GM19193 (cell line): ENCODE data around the gene RUVBL2.
"Not testable (repeated sequence)": the region's sequence is repeated elsewhere in the genome, so short reads cannot be mapped to it uniquely, and the experiment has no call there.

ENCODE experiments used
- POLR2A ChIP-seq: IDR thresholded peaks from 4 replicates; pipeline ENCODE4 v1.6.1; 2011; ENCODE audit not compliant: insufficient read depth, insufficient read length; ENCODE audit errors: extremely low read depth

Gene RUVBL2

DNA sequence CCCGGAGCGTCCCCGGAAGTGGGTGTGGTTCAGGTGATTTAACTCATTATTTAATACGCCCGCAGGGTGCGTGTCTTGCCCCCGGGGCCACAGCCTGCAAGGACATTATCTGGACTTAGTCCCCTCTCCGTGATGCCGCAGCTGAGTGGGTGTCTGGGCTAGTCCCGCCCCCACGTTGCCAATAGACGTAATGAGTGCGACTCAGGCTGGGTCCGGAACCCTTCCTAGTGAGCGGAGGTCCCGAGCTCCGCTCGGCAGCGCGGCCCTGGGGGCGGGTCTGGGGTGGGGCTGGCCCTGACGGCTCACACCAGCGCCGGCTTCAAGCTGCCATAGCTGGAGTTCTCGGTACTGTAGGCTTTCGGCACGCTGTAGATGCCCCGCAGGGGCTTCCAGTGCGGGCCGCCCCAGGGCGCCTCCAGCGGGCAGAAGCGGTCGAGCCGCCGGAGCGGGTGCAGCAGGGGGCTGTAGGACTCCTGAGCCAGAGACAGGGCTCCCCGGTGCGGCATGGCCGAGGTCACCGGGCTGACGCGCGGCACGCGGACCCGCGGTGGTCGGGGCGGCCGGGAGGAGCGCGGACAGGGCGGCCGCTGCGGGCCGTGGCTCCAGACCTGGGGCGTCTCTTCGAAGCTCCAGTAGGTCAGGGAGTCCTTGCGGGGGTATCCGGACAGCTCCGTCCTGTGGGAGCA is 24.1 kb downstream of the RUVBL2 start:
- TF ChIP-seq POLR2A = no peak

DNA sequence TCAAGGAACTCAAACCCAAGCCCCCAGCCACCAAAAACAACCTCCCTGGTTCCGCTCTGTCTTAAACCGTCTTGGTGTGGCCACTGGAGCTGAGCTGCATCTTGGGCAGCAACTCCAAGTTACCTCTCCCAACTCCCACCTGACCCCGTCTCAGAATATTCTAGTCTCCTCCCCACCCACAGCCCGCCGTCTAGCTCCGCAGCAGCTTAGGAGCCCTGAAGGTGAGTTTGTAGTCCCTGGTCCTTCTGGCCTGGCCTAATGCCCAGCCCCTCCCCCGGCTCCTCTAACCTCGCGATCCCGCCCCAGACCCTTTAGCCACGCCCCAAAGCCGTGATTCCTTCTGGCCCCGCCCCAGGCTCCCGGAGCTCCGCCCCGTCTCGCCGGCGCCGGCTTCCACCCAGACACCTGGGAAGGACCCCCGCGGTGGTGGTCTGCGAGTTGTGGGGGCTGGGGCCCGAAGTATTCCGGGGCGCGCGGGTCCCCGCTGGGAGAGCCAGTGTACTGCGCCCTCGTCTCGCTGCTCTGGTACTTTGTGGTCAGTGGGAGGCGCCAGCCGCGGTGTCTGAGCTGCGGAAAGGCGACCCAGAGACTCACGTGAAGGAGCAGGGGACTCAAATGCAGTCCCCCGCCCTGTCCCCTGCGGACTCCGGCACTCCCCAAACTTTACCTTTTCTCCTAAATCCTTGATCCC is 25.7 kb downstream of the RUVBL2 start:
- TF ChIP-seq POLR2A = no peak

DNA sequence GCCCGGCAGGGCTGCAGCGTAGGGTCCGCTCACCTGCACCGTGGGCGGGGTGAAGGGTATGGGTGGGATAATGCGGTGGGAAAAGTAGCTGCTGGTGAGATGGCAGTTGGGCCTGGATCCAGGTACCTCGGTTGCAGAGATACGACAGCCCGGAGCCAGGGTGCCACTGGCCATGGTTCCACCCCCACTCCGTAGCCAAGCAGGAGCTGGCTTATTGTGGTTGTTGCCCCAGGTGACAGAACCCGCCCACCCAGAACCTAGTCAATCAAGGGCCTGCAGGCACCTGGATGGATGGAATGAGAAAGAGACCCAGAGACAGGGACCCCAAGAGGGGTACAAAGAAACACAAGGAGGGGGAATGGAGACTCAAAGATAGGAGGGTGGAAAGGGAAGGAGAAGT is 26.7 kb downstream of the RUVBL2 start:
- no peak for TF ChIP-seq POLR2A

DNA sequence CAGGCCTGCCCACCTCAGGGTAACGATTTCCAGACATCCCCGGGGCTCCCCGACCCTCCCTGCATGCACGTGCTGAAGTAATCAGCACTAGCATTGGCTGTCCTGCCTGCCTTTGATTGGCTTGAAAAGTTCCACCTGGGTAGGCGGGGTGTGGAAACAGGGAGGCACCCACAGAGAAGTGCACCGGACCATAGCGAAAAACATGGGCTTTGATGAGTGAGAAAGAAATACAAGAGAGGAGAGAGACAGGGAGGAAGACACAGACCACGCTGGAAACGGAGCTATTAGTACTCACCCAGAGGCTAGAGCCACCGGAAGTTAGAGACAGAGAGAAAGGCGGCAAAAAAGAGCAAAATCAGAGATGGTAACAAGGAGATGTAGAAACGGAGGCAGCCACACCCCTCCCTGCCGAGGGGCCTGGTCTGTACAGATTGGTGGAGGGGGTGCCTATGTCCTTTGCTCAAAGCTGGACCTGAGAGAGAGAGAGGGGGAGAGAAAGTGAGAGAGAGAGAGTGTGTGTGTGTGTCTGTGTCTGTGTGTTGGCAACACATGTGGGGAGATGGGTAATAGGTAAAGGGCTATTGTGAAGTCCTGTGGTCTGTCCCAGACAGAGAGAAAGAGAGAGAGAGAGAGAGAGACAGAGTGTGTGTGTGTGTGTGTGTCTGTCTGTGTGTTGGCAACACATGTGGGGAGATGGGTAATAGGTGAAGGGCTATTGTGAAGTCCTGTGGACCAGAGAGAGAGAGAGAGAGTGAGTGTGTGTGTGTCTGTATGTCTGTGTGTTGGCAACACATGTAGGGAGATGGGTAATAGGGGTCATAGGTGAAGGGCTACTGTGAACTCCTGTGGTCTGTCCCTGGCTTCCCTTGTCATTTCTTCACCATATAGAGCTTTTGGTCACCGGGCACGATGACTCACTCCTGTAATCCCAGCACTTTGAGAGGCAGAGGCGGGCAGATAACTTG is 27.5 kb downstream of the RUVBL2 start:
- TF ChIP-seq POLR2A = no peak

DNA sequence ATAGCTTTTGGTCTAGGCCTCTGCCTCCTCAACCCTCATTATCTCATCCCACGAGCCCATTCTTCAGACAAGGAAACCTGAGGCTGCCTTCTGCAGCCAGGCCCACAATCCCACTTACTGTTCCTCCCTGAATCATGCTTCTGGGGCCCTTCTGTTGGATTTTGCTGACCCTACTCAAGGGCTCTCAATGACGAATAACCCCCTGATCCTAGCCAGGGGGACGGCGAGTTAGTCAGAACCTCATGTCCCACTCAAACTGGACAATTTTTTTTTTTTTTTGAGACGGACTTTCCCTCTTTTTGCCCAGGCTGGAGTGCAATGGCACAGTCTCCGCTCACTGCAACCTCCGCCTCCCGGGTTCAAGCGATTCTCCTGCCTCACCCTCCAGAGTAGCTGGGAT is 28.4 kb downstream of the RUVBL2 start:
- TF ChIP-seq POLR2A = no peak

DNA sequence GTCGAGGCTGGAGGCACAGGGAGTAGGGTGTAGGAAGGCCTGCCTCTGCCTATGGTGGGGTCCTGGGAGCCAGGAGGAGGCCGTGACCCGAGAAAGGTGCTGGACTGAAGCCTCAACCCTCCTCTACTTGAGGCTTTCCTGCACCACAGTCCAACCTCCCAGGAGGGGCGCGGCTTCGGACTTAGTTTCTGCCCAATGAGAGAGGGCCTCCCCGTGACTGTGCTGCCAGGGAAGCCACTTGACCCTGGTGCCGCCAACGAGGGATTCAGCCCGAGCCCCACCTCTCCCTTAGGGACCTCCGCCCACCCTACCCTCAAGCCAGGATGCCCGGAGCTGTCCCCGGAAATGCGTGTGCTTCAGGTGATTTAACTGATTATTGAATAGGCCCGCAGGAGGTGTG is 30.5 kb downstream of the RUVBL2 start, which contains the start of gene CGB3:
Gene CGB3, minus strand, starts transcription at position 101 of the 400 bp plus-strand sequence. CDS start 362 bp downstream, outside the sequence.
- not testable (repeated sequence) for TF ChIP-seq POLR2A

DNA sequence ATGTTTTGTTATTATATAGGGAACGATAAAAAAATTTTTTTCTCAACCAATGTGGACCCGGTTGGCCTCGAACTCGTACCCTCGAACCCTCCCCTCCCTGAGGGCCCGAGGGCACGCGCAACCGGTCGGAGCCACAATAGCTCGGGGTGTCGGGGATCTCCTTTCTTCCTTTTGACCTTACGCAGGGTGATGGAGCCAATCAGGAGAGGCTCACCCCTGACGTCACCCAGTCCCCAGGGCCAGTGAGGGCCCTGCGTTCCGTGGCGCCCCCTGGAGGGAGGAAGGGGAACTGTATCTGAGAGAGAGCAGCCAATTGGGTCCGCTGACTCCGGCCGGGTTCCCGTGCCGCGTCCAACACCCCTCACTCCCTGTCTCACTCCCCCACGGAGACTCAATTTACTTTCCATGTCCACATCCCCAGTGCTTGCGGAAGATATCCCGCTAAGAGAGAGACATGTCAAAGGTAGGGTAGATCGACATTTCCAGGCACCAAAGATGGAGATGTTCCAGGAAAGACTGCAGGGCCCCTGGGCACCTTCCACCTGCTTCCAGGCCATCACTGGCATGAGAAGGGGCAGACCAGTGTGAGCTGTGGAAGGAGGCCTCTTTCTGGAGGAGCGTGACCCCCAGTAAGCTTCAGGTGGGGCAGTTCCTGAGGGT is 38.1 kb downstream of the RUVBL2 start, which contains the start of gene CGB2:
Gene CGB2, plus strand, starts transcription at position 249 of the 660 bp plus-strand sequence. Its CDS starts 206 bp downstream, at position 455.
- not testable (repeated sequence) for TF ChIP-seq POLR2A

DNA sequence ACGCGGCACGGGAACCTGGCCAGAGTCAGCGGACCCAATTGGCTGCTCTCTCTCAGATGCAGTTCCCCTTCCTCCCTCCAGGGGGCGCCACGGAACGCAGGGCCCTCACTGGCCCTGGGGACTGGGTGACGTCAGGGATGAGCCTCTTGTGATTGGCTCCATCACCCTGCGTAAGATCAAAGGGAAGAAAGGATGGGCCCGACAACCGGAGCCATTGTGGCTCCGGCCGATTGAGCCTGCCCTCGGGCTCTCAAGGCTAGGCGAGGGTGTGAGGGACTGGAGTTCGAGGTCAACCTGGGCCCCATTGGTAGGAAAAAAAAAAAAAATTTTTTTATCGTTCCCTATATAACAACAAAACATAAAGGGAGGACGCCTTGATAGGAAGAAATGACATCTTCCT is 43.1 kb downstream of the RUVBL2 start, which contains the start of gene CGB1:
Gene CGB1, minus strand, starts transcription at position 81 of the 400 bp plus-strand sequence. CDS start 184 bp downstream, outside the sequence.
- TF ChIP-seq POLR2A = not testable (repeated sequence)

DNA sequence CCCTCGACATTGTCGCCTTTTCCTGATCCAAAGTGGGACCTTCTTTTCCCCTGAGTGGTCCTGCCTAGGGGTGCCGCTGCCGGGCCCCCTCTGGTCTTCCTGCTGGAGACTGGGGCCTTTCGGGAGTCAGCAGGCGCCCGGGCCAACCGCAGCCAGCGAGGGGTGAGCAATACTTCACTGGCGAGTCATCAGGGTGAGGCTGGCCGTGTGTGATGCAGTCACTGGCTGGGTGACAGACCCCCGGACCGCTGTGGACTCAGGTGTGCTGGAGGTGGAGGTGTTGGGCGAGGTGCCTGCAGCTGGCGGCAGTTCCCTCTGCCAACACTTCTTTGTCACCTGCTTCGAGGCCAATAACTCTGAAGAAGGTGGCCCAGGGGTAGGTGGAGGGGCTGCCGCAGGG is 48.5 kb downstream of the RUVBL2 start:
- TF ChIP-seq POLR2A = no peak

DNA sequence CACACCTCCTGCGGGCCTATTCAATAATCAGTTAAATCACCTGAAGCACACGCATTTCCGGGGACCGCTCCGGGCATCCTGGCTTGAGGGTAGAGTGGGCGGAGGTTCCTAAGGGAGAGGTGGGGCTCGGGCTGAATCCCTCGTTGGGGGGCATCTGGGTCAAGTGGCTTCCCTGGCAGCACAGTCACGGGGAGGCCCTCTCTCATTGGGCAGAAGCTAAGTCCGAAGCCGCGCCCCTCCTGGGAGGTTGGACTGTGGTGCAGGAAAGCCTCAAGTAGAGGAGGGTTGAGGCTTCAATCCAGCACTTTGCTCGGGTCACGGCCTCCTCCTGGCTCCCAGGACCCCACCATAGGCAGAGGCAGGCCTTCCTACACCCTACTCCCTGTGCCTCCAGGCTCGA is 49.9 kb downstream of the RUVBL2 start, which contains the start of gene CGB5:
Gene CGB5, plus strand, starts transcription at position 301 of the 400 bp plus-strand sequence. CDS start 362 bp downstream, outside the sequence.
- not testable (repeated sequence) for TF ChIP-seq POLR2A

DNA sequence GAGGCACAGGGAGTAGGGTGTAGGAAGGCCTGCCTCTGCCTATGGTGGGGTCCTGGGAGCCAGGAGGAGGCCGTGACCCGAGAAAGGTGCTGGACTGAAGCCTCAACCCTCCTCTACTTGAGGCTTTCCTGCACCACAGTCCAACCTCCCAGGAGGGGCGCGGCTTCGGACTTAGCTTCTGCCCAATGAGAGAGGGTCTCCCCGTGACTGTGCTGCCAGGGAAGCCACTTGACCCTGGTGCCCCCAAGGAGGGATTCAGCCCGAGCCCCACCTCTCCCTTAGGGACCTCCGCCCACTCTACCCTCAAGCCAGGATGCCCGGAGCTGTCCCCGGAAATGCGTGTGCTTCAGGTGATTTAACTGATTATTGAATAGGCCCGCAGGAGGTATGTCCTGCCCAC is 55.3 kb downstream of the RUVBL2 start, which contains the start of gene CGB8:
Gene CGB8, minus strand, starts transcription at position 101 of the 400 bp plus-strand sequence. CDS start 372 bp downstream, outside the sequence.
- not testable (repeated sequence) for TF ChIP-seq POLR2A

DNA sequence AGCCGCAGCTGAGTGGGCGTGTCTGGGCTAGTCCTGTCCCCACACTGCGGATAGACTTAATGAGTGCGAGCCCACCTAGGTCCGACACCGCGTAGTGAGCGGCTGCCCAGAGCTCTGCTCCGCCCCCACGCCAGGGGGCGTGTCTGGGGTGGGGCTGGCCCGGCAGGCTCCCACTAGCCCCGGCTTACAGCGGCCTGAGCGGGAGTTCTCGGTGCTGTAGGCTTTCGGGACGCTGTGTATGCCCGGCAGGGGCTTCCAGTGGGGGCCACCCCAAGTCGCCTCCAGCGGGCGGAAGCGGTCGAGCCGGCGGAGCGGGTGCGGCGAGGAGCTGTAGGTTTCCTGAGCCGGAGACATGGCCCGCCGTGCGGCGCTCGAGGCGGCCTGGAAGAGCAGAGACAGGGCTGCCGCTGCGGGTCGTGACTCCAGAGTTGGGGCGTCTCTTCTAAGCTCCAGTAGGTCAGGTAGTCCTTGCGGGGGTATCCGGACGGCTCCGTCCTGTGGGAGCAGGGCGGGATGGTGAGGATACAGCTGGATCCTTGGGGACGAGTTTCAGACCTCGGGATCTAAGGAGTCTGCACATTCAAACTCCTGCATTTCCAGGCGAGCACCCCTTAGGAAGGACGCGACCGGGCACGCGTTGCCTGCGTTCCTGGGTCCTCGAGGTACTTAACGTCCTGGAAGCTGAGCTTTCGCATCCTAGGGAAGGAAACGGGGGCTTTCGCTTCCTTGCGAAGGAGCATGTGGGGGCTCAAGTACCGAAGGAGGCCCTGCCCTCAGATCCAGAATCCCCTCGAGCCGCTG is 62.6 kb downstream of the RUVBL2 start:
- no peak for TF ChIP-seq POLR2A

DNA sequence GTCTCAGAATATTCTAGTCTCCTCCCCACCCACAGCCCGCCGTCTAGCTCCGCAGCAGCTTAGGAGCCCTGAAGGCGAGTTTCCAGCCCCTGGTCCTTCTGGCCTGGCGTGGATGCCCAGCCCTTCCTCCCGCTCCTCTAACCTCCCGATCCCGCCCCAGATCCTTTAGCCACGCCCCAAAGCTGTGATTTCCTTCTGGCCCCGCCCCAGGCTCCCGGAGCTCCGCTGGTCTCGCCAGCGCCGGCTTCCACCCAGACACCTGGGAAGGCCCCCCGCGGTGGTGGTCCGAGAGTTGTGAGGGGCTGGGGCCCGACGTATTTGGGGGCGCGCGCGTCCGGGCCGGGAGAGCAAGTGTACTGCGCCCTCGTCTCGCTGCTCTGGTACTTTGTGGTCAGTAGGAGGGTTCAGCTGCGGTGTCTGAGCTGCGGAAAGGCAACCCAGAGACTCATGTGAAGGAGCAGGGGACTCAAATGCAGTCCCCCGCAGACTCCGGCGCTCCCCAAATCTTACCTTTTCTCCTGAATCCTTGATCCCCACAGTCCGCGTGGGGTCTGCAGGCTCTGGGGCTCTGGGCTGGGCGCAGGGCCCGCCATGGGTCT is 64.0 kb downstream of the RUVBL2 start, which contains the start of gene CGB7:
Gene CGB7, minus strand, starts transcription at position 114 of the 599 bp plus-strand sequence. CDS start 2,374 bp downstream, outside the sequence.
- TF ChIP-seq POLR2A = no peak
